Inflammatory macrophage treated with lipopolysaccharide for 1 hour (primary cell): ENCODE results near the gene CAPN11.
A peak's percentile ranks its signal among the peaks of the same experiment; 100 is the strongest.
"Not testable (repeated sequence)": the region's sequence is repeated elsewhere in the genome, so short reads cannot be mapped to it uniquely, and the experiment has no call there.

Source experiments
- DNase-seq, 2 donors: peaks; one replicate each; pipeline ENCODE4 v3.0.0-alpha.2; 2020 to 2022

Gene CAPN11

DNA sequence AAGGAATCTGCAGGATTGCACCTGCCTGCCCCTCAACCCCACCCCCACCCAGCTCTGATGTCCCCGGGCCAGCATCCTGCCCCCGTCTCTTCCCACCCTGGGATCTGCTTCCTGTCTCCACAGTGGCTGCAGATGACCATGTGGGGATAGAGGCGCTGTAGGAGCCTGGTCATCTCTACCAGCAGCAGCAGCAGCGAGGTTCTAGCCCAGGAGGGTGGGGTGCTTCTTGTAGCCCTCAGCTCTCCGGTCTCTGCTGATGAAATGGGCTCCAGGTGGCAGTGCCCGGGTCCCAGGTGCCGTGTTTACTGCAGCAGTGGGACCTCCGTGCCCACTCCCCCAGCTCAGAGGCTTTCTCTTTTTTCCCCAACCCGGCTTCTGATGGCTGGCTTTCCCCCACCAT is 25.2 kb downstream of the CAPN11 start:
- DNase-seq = no peak

DNA sequence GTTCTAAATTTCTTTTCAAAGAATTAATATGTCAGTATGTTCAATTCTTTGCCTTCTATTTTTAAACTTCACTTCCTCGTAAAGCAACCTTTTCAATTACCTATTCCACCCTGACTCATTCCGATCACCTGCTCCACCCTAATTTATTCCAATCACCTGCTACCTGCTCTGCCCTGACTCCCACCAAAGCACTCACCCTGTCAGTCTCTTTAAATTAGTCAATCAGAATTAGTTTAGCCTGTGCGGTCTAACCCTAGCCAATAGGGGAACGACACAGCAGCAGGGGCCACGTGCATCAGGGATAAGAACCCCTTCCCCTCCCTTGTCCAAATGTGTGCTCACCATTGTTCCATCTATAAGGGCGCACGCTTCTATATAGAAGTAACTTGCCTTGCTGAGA is 26.7 kb downstream of the CAPN11 start:
- not testable (repeated sequence) for DNase-seq

GRCh38 chr6:44185953-44186634 is 27.5 kb downstream of the CAPN11 start:
- DNase-seq = no peak

DNA sequence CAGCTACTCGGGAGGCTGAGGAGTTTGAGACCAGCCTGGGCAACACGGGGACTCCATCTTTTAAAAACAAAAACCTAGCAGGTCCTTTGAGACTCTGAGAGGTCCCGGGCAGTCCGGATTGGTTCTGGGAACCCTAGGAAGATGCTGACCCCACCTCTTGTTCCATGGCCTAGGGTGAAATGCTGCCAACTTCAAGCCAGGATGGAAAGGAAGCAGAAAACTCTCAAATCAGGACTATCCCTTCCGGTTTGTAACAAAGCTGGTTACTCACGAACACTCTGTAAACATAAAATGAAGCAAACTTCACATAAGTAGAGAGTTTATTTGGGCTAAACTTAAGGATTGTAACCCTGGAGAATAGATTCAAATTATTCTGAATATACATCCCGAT is 28.0 kb downstream of the CAPN11 start:
- no peak for DNase-seq

GRCh38 chr6:44188819-44189218 is 30.2 kb downstream of the CAPN11 start:
- no peak for DNase-seq

- no peak for DNase-seq
These were observed 30.6 kb downstream of the CAPN11 start for GRCh38 chr6:44189257-44189656.

- DNase-seq = peak; percentile 28 to 61
These were observed 32.1 kb downstream of the CAPN11 start for GRCh38 chr6:44190715-44191114.

DNA sequence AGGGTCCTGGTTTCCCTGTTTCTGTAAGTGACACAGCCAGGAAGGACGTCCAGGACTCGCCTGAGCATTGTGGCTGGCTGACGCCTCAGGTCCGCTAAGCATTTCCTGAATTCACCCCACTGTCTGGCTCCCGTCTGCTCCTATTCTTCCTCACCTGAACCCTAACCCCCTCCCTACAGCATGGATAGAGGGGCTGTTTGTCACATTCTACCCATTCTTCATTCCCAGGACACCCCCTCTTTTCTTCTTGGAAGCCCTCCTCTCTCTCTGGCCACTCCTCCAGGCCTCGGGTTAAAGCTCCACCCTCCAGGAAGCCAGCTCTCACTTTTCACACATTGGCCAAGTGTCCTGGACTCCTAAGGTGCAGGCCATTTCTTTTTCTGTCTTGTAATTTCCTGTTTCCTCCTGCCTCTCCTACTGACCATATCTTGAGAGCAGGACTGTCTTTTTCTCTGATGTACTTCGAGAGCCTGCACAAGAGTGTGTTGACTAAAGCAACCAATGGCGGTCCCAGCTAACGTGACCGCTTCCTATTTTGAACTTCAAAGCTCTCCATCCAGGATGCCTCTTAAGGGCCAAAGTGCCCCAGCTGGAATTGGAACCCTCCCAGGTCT is 33.9 kb downstream of the CAPN11 start:
- no peak for DNase-seq

DNA sequence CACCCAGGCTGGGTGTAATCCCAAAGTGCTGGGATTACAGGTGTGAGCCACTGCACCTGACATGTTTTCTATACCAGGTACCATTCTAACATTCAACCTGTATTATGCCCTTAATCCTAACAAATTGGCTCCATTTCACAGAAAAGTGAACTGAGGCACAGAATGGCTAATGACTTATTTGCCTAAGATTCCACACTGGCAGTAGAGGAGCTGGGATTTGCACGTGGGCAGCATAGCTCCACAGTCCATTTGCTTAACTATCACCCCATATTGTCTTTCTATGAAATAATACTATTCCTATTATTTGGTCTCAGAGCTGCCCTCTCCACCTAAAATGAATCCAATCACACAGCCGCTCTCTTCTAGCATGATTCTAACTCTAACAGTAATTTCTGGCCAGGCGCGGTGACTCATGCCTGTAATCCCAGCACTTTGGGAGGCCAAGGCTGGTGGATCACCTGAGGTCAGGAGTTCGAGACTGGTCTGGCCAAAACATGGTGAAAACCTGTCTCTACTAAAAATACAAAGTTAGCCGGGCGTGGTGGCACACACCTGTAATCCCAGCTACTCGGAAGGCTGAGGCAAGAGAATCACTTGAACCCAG is 34.8 kb downstream of the CAPN11 start:
- no peak for DNase-seq

DNA sequence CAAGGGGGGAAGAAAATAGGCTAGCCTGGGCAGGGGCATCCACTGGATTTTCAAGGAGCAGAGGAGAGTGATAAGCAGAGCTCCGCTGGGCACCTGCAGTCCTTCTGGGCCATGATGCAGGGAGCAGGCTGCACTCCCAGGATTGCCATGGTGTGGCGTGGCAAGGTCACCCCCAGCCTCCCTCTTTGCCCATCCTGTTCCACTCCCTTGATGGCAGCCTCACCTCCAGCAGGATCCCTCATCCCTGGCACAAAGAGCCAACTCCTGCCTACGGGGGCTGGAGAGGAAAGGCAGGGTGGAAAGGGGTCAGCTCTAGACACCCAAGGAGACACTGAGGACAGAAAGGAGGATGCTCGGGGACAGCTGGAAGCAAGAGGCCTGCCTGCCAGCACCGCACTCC is 35.7 kb downstream of the CAPN11 start:
- DNase-seq = no peak

DNA sequence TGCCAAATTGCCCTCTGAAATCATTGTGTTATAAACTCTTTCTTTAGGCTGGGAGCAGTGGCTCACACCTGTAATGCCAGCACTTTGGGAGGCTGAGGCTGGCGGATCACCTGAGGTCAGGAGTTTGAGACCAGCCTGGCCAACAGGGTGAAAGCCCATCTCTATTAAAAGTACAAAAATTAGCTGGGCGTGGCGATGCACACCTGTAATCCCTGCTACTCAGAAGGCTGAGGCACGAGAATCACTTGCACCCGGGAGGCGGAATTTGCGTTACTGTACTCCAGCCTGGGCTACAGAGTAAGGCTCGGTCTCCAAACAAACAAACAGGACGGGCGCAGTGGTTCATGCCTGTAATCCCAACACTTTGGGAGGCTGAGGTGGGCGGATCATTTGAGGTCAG is 37.7 kb downstream of the CAPN11 start:
- not testable (repeated sequence) for DNase-seq

DNA sequence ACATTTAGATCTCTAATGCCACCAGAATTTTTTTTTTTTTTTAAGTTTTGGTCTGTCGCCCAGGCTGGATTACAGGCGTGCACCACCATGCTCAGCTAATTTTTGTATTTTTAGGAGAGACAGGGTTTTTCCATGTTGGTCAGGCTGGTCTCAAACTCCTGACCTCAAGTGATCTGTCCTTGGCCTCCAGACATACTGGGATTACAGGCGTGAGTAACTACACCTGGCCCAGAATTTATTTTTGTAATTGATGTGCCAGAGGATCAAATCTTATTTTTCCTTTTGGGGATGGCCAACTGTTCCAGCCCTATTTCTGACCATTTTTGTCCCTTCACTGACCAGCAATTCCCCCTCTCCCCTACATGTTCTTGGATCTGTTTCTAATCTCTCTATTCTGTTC is 40.1 kb downstream of the CAPN11 start:
- no peak for DNase-seq

DNA sequence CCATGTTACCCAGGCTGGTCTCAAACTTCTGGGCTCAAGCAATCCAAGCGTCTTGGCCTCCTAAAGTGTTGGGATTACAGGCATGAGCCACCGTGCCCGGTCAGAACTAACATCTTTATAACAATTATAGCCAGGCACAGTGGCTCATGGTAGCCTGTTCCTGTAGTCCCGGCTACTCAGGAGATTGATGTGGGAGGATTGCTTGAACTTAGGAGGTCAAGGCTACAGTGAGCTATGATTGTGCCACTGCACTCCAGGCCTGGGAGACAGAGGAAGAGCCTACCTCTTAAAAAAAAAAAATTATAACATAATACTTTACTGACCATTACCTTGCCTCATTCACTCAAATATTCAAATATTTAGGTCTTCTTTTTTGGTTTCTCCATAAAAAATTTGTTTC is 41.3 kb downstream of the CAPN11 start:
- no peak for DNase-seq

- no peak for DNase-seq
These were observed 42.6 kb downstream of the CAPN11 start for GRCh38 chr6:44201200-44201599.

GRCh38 chr6:44201638-44202303 is 43.2 kb downstream of the CAPN11 start:
- DNase-seq = no peak

DNA sequence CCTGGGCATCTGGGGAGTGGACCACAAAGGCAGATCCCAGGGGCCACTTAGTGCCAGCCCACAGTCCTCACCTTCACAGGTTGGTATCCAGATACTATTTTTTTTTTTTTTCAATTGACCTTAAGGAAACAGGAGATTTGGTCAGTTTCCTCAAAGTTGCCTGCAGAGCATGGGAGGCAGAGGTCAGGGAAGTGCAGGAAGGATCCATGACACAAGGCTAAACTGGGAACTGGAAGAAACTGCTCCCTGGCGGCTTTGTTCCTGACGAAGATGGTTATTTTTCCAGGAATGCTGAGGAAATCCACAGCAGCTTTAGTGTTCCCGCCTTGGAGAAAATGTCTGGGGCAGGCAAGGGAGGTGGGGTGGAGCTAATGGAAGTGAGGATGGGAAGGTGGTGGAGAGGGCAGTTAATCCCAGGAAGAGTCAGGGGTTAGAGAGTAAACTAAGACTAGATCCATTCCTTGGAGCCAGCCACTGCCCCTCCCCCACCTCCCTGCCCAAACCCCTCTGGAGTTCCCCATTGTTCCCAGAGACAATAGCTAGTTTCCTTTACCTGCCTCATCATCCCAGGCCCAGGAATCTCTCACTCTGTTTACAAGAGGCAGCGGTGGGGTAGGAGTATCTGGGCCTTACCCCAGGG is 43.8 kb downstream of the CAPN11 start:
- no peak for DNase-seq

DNA sequence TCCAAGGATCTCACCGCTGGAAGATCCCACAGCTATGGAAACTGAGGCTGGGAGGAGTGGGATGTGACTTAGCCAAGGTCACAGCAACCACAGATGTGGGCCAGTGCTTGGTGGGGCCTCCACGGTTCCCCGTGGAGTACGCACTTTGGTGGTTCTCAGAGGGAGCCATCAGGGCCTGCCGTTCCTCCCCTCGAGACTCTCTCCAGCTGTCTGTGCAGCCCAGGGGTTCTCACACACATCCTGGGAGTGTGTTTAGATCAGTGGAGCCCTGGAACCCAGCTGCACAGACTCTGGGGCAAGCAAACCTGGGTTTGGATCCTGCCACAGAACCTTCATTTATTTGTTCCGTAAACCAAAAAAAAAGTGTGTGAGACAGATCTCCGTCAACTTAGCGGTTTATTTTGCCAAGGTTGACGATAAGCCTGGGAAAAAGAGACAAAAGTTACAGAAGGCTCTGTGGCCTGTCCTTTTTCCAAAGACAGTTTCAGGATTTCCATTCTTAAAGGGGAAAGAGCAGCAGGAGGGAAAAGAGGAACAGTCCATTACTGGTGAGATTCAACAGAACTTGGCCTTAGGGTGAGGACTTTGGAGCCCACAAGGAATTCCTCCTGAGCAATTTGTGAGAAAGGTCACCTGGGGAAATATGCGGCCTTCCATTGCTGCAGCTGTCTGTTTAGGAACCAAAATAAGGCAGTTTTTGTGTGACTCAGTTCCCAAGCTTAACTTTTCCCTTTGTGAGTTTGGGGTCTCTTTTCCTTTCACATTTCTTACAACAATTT is 44.5 kb downstream of the CAPN11 start:
- DNase-seq = no peak

GRCh38 chr6:44203955-44204354 is 45.3 kb downstream of the CAPN11 start:
- no peak for DNase-seq

DNA sequence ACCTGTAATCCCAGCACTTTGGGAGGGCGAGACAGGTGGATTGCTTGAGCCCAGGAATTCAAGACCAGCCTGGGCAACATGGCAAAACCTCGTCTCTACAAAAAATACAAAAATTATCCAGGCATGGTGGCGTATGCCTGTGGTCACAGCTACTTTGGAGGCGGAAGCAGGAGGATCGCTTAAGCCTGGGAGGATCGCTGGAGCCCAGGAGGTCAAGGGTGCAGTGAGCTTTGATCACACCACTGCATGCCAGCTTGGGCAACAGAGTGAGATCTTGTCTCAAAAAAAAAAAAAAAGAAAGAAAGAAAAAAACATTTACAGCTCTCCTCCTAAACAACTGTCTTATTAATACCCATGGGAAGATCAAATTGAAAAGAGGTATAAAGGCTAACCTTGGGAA is 49.3 kb downstream of the CAPN11 start:
- no peak for DNase-seq

DNA sequence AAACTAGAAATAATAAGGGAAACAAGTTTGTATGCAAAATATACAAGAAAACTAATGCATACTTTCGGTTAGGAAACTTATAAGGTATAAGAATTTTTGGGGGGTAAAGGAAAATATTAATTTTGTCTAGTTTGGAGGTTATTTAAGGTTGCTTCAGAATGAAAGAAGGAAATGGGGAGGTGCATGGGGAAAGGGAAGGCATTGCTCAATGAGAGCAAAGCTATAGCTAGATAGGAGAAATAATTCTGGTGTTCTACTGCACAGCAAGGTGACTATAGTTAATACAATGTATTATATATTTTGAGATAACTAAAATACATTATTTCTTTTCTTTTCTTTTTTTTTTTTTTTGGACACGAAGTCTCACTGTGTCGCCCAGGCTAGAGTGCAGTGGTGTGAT is 52.7 kb downstream of the CAPN11 start:
- peak in 1 of 2 donors; percentile 47 for DNase-seq

- DNase-seq = no peak
These were observed 55.7 kb downstream of the CAPN11 start for GRCh38 chr6:44214307-44214706.

DNA sequence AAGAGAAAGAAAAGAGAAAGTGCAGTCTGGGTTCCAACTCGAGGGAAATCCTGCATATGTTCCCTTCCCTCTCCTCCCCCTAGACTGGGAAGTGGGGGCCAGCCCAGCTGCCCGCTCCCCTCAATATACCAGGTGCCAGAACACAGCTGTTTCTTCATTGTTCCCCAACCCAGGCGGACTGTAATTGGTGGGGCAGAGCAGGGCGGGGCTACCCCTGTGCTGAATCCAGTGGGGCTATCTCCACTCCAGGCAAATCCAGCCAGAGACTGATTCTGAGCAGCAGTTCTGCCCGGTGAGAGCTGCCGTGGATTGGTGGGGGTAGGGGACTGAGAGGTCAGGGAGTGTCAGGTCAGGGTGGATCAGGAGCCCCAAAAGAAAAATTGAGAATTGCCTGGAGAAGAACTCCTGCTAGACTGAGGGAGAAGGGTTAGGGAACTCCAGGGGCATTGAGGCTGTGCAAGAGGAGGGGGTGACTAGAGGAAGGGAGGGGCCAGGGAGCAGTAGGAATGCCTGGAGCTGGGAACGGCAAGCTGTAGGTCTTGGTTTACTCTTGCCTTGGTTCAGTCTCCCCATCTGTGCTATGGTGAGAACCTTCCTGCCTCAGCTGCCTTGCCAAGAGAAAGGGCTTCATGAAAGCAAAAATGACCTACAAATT is 58.2 kb downstream of the CAPN11 start, which contains the start of gene MYMX:
Gene MYMX, plus strand, starts transcription at position 250 of the 655 bp plus-strand sequence. CDS start 546 bp downstream, outside the sequence.
- DNase-seq = no peak
